H9 (cell line): Measurements from ENCODE around the gene FSTL4. TPM values are rescaled to one million over a fixed set of nuclear protein-coding genes. Genes with fewer than 3 reads are reported as not detected.

Experiments used
- DNase-seq: peaks from one replicate; pipeline ENCODE4 v3.0.0-alpha.2; 2017
- H2AFZ ChIP-seq: one replicate; pipeline ENCODE4 v1.6.1; 2013; ENCODE audit warnings: mild to moderate bottlenecking, low read length, control low read depth, moderate library complexity
- H2AK5ac ChIP-seq: 2 replicates; pipeline ENCODE4 v1.6.1; 2013; ENCODE audit warnings: low read length, control low read depth, mixed read lengths; ENCODE audit not compliant: insufficient read length
- H2BK120ac ChIP-seq: one replicate; pipeline ENCODE4 v1.6.1; 2013; ENCODE audit warnings: low read depth, mild to moderate bottlenecking, low read length, control low read depth, inconsistent platforms; ENCODE audit not compliant: poor library complexity, severe bottlenecking
- H2BK12ac ChIP-seq: 2 replicates; pipeline ENCODE4 v1.6.1; 2013; ENCODE audit warnings: low read length, control low read depth, mixed read lengths, low read depth; ENCODE audit not compliant: insufficient read length
- H2BK15ac ChIP-seq: 2 replicates; pipeline ENCODE4 v1.6.1; 2013; ENCODE audit warnings: low read depth, low read length, control low read depth
- H2BK20ac ChIP-seq: one replicate; pipeline ENCODE4 v1.6.1; 2013; ENCODE audit warnings: low read depth, mild to moderate bottlenecking, low read length, control low read depth, inconsistent platforms; ENCODE audit not compliant: poor library complexity, severe bottlenecking
- H2BK5ac ChIP-seq: 2 replicates; pipeline ENCODE4 v1.6.1; 2013; ENCODE audit warnings: low read length, control low read depth, mixed read lengths; ENCODE audit not compliant: insufficient read length
- H3K14ac ChIP-seq: 2 replicates; pipeline ENCODE4 v1.6.1; 2013; ENCODE audit warnings: low read length, control low read depth; ENCODE audit not compliant: insufficient read depth
- H3K18ac ChIP-seq: 2 replicates; pipeline ENCODE4 v1.6.1; 2013; ENCODE audit warnings: low read depth, mild to moderate bottlenecking, mixed read lengths, low read length, control low read depth; ENCODE audit not compliant: insufficient read length
- H3K23ac ChIP-seq: 2 replicates; pipeline ENCODE4 v1.6.1; 2013; ENCODE audit warnings: low read length, control low read depth, mixed read lengths, low read depth; ENCODE audit not compliant: insufficient read length
- H3K23me2 ChIP-seq: 2 replicates; pipeline ENCODE4 v1.6.1; 2013; ENCODE audit warnings: low read depth, mild to moderate bottlenecking, mixed read lengths, low read length, control low read depth; ENCODE audit not compliant: insufficient read length, poor library complexity, severe bottlenecking
- H3K27ac ChIP-seq: 2 replicates; pipeline ENCODE4 v1.5.1; 2013; ENCODE audit warnings: low read length, control low read depth, mixed read lengths, low read depth; ENCODE audit not compliant: insufficient read length
- H3K27me3 ChIP-seq: 2 replicates; pipeline ENCODE4 v1.6.1; 2013; ENCODE audit warnings: low read length, control low read depth, inconsistent platforms; ENCODE audit not compliant: insufficient read depth
- H3K4ac ChIP-seq: 2 replicates; pipeline ENCODE4 v1.6.1; 2013; ENCODE audit warnings: low read depth, mild to moderate bottlenecking, control low read depth, inconsistent platforms, low read length, moderate library complexity
- H3K4me1 ChIP-seq: 2 replicates; pipeline ENCODE4 v1.6.1; 2013; ENCODE audit warnings: low read length, control low read depth, inconsistent platforms; ENCODE audit not compliant: insufficient read depth
- H3K4me2 ChIP-seq: 2 replicates; pipeline ENCODE4 v1.6.1; 2013; ENCODE audit warnings: low read length, control low read depth, mixed read lengths; ENCODE audit not compliant: insufficient read length, insufficient read depth
- H3K56ac ChIP-seq: 2 replicates; pipeline ENCODE4 v1.6.1; 2013; ENCODE audit warnings: low read depth, mild to moderate bottlenecking, mixed read lengths, low read length, control low read depth; ENCODE audit not compliant: insufficient read length
- H3K79me1 ChIP-seq: 2 replicates; pipeline ENCODE4 v1.6.1; 2013; ENCODE audit warnings: low read depth, mild to moderate bottlenecking, moderate library complexity, low read length, control low read depth, inconsistent platforms; ENCODE audit not compliant: insufficient read depth, poor library complexity, severe bottlenecking
- H3K79me2 ChIP-seq: 2 replicates; pipeline ENCODE4 v1.6.1; 2013; ENCODE audit warnings: low read length, control low read depth, inconsistent platforms; ENCODE audit not compliant: insufficient read depth
- H3K9ac ChIP-seq: 2 replicates; pipeline ENCODE4 v1.6.1; 2013; ENCODE audit warnings: low read length, control low read depth, mixed read lengths; ENCODE audit not compliant: insufficient read length; ENCODE audit errors: extremely low read depth
- H3K9me3 ChIP-seq: one replicate; pipeline ENCODE4 v1.6.1; 2013; ENCODE audit warnings: low read depth, low read length, inconsistent platforms; ENCODE audit not compliant: control insufficient read depth
- H3T11ph ChIP-seq: one replicate; pipeline ENCODE4 v1.6.1; 2013; ENCODE audit warnings: mild to moderate bottlenecking, low read length, control low read depth, inconsistent platforms
- H4K20me1 ChIP-seq: one replicate; pipeline ENCODE4 v1.6.1; 2013; ENCODE audit not compliant: control insufficient read depth, insufficient read length, insufficient read depth
- H4K5ac ChIP-seq: 2 replicates; pipeline ENCODE4 v1.6.1; 2013; ENCODE audit warnings: low read depth, mild to moderate bottlenecking, mixed read lengths, low read length, control low read depth; ENCODE audit not compliant: insufficient read length
- H4K8ac ChIP-seq: replicated peaks from 2 replicates; pipeline ENCODE4 v1.6.1; 2013; ENCODE audit warnings: low read length, control low read depth, mixed read lengths, low read depth; ENCODE audit not compliant: insufficient read length
- H4K91ac ChIP-seq: 2 replicates; pipeline ENCODE4 v1.6.1; 2013; ENCODE audit warnings: low read depth, mild to moderate bottlenecking, moderate library complexity, mixed read lengths, low read length, control low read depth; ENCODE audit not compliant: insufficient read length
- H3K27ac Mint-ChIP-seq, 3 experiments: 2 replicates in 2 of 3; 3 replicates in 1 of 3; pipeline ENCODE4 v1.8.0; 2020 to 2021; ENCODE audit warnings: mixed read lengths in 3 of 3, mild to moderate bottlenecking in 1 of 3, moderate library complexity in 1 of 3
- H3K27me3 Mint-ChIP-seq: 2 replicates; pipeline ENCODE4 v1.8.0; 2021; ENCODE audit warnings: low read depth, mild to moderate bottlenecking, moderate library complexity, mixed read lengths
- H3K36me3 Mint-ChIP-seq, 3 experiments: 2 replicates in 2 of 3; 3 replicates in 1 of 3; pipeline ENCODE4 v1.8.0; 2020 to 2021; ENCODE audit warnings: low read depth in 3 of 3, mixed read lengths in 3 of 3; ENCODE audit not compliant: insufficient read depth in 1 of 3
- H3K4me1 Mint-ChIP-seq, 2 experiments: 2 replicates each; pipeline ENCODE4 v1.8.0; 2020; ENCODE audit warnings: mixed read lengths in 2 of 2
- H3K4me3 Mint-ChIP-seq, 2 experiments: 2 replicates in 1 of 2; 3 replicates in 1 of 2; pipeline ENCODE4 v1.8.0; 2020 to 2021; ENCODE audit warnings: mild to moderate bottlenecking in 2 of 2, mixed read lengths in 2 of 2, moderate library complexity in 1 of 2
- H3K9me3 Mint-ChIP-seq, 2 experiments: 2 replicates in 1 of 2; 3 replicates in 1 of 2; pipeline ENCODE4 v1.8.0; 2020; ENCODE audit warnings: mild to moderate bottlenecking in 2 of 2, mixed read lengths in 2 of 2, moderate library complexity in 1 of 2
- WGBS: extraction: QIAGEN DNeasy Blood & Tissue Kit; methylation state at CpG from one replicate; pipeline ENCODE4 v1.1.7; 2013; ENCODE audit warnings: missing lambda C conversion rate, low lambda C conversion rate, mixed read lengths; ENCODE audit not compliant: insufficient read length; ENCODE audit errors: extremely low coverage; 5-methylcytosine and 5-hydroxymethylcytosine counted together
- total RNA-seq: library from RNA; stranded (reverse); gene quantifications from 2 replicates; pipeline ENCODE4 v1.2.1, GENCODE V29; 2021
- TF ChIP-seq, protein P1 (sequence below): fragments of 200-600 bp; sonication (generic); conservative IDR thresholded peaks from 3 replicates; pipeline ENCODE4 v1.8.0; 2021; ENCODE audit warnings: antibody characterized with exemption, mild to moderate bottlenecking

The FSTL4 gene
- total RNA-seq, 1 experiment from 2014 or later: 5.7 TPM

DNA sequence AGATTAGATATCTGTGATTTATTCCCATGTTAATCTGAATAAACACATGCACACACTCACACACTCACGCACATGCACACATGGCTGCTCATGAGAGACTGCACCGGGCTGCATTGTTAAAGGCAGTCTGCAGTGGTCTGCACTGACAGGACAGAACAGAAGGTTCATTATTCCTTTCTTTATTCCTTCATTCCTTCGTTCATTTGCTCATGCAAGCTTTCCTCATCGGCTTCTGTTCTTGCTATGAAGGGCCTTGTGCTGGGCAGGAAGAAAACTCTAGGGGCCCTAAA, 41.4 kb upstream of the FSTL4 start:
- Histone ChIP-seq H3K27me3 (no peaks in the 10 kb centered on the region), H3T11ph (no peak overlapping the region), H2BK15ac (no peak overlapping the region), H2BK20ac (no peak overlapping the region), H2BK12ac (no peak overlapping the region), H4K20me1 (no peaks in the 10 kb centered on the region), H4K91ac (no peak overlapping the region), H3K27ac (no peak overlapping the region), H3K18ac (no peak overlapping the region), H3K23me2 (no peaks in the 10 kb centered on the region), H3K23ac (no peak overlapping the region), H3K4ac (no peak overlapping the region), H2AFZ (no peak overlapping the region), H4K8ac (no peak overlapping the region), H3K9ac (no peak overlapping the region), H3K56ac (no peak overlapping the region), H3K79me1 (no peaks in the 10 kb centered on the region), H2BK120ac (no peak overlapping the region), H3K14ac (no peak overlapping the region), H3K4me1 (no peaks in the 10 kb centered on the region), H2AK5ac (no peak overlapping the region), H2BK5ac (no peak overlapping the region), H3K4me2 (no peak overlapping the region), H3K79me2 (no peaks in the 10 kb centered on the region), H3K9me3 (no peaks in the 10 kb centered on the region), H4K5ac (no peak overlapping the region)
- no peak overlapping the region for H3K27ac Mint-ChIP-seq
- no peak overlapping the region for H3K4me3 Mint-ChIP-seq
- no CpG with 5 or more reads among the region's 4 CpGs for WGBS
- H3K27me3 Mint-ChIP-seq: no peaks in the 10 kb centered on the region; the same call in 1 of the 2 replicates
- H3K36me3 Mint-ChIP-seq: no peaks in the 10 kb centered on the region
- H3K9me3 Mint-ChIP-seq: no peaks in the 10 kb centered on the region
- no peak for DNase-seq
- H3K4me1 Mint-ChIP-seq: no peaks in the 10 kb centered on the region
- TF ChIP-seq, protein P1, sequence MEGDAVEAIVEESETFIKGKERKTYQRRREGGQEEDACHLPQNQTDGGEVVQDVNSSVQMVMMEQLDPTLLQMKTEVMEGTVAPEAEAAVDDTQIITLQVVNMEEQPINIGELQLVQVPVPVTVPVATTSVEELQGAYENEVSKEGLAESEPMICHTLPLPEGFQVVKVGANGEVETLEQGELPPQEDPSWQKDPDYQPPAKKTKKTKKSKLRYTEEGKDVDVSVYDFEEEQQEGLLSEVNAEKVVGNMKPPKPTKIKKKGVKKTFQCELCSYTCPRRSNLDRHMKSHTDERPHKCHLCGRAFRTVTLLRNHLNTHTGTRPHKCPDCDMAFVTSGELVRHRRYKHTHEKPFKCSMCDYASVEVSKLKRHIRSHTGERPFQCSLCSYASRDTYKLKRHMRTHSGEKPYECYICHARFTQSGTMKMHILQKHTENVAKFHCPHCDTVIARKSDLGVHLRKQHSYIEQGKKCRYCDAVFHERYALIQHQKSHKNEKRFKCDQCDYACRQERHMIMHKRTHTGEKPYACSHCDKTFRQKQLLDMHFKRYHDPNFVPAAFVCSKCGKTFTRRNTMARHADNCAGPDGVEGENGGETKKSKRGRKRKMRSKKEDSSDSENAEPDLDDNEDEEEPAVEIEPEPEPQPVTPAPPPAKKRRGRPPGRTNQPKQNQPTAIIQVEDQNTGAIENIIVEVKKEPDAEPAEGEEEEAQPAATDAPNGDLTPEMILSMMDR: no peak
